K562 (cell line): Measurements from ENCODE around the gene C11orf52. TPM values are rescaled to one million over a fixed set of nuclear protein-coding genes. Genes with fewer than 3 reads are reported as not detected.

Experiments used
- ARHGAP35 ChIP-seq: fragments of 450-650 bp; IDR thresholded peaks from 2 replicates; pipeline ENCODE4 v1.6.1; 2018; ENCODE audit not compliant: partially characterized antibody
- CBFA2T3 ChIP-seq: fragments of 450-650 bp; IDR thresholded peaks from 2 replicates; pipeline ENCODE4 v1.6.1; 2017
- CCNT2 ChIP-seq: IDR thresholded peaks from 2 replicates; pipeline ENCODE4 v1.6.1; 2011; ENCODE audit warnings: borderline replicate concordance, low read depth, mild to moderate bottlenecking, moderate library complexity, mixed read lengths, low read length; ENCODE audit not compliant: insufficient read length; ENCODE audit errors: extremely low read depth
- DDX20 ChIP-seq: fragments of 450-650 bp; IDR thresholded peaks from 2 replicates; pipeline ENCODE4 v1.6.1; 2016; ENCODE audit warnings: missing genetic modification characterization, low read depth, mild to moderate bottlenecking, missing compliant biosample characterization, moderate library complexity
- HMG20A ChIP-seq: fragments of 450-650 bp; formaldehyde crosslinking; conservative IDR thresholded peaks from 2 replicates; pipeline ENCODE4 v1.4.0; 2020; ENCODE audit warnings: mild to moderate bottlenecking, mixed read lengths
- KHSRP ChIP-seq: fragments of 450-650 bp; IDR thresholded peaks from 2 replicates; pipeline ENCODE4 v1.6.1; 2017
- KLF16 ChIP-seq: IDR thresholded peaks from 2 replicates; pipeline ENCODE4 v1.6.1; 2016; ENCODE audit warnings: antibody characterized with exemption
- MAZ ChIP-seq, 2 experiments: fragments of 450-650 bp in 1 of 2; sonication (generic) in 1 of 2; formaldehyde crosslinking; IDR thresholded peaks in 1 of 2; conservative IDR thresholded peaks in 1 of 2; 2 replicates each; pipeline versions ENCODE4 v1.4.0 to v1.5.0; 2020; ENCODE audit warnings: mild to moderate bottlenecking in 1 of 2, missing genetic modification reagents in 1 of 2
- MCM7 ChIP-seq, 2 experiments: fragments of 450-650 bp; IDR thresholded peaks; 2 replicates each; pipeline ENCODE4 v1.6.1; 2016 to 2018
- MLLT1 ChIP-seq, 2 experiments: fragments of 450-650 bp; IDR thresholded peaks; 2 replicates each; pipeline ENCODE4 v1.6.1; 2016
- NONO ChIP-seq, 2 experiments: fragments of 200-400 bp in 1 of 2; fragments of 450-650 bp in 1 of 2; formaldehyde crosslinking in 1 of 2; IDR thresholded peaks; 2 replicates each; pipeline ENCODE4 v1.6.1; 2017; ENCODE audit warnings: low read depth in 2 of 2, mild to moderate bottlenecking in 2 of 2, moderate library complexity in 2 of 2, low read length in 1 of 2
- NRF1 ChIP-seq, 2 experiments: fragments of 450-650 bp; IDR thresholded peaks in 1 of 2; conservative IDR thresholded peaks in 1 of 2; 2 replicates each; pipeline ENCODE4 v1.6.1; 2014; ENCODE audit warnings: mild to moderate bottlenecking in 2 of 2
- POLR2A ChIP-seq: fragments of 450-650 bp; conservative IDR thresholded peaks from 2 replicates; pipeline ENCODE4 v1.6.1; 2016
- PRMT5 ChIP-seq: sonication (generic); formaldehyde crosslinking; IDR thresholded peaks from 2 replicates; pipeline ENCODE4 v1.5.0; 2020; ENCODE audit warnings: missing genetic modification reagents
- RBM17 ChIP-seq: fragments of 200-400 bp; formaldehyde crosslinking; IDR thresholded peaks from 2 replicates; pipeline ENCODE4 v1.6.1; 2017; ENCODE audit warnings: low read depth, mild to moderate bottlenecking, low read length, borderline replicate concordance
- SOX6 ChIP-seq: fragments of 450-650 bp; IDR thresholded peaks from 2 replicates; pipeline ENCODE4 v1.6.1; 2014; ENCODE audit warnings: mild to moderate bottlenecking
- STAT5A ChIP-seq: IDR thresholded peaks from 2 replicates; pipeline ENCODE4 v1.6.1; 2012; ENCODE audit warnings: low read length, inconsistent platforms, borderline replicate concordance
- TAF9B ChIP-seq: fragments of 450-650 bp; IDR thresholded peaks from 2 replicates; pipeline ENCODE4 v1.6.1; 2018; ENCODE audit warnings: mild to moderate bottlenecking; ENCODE audit not compliant: partially characterized antibody
- THRA ChIP-seq: fragments of 450-650 bp; IDR thresholded peaks from 2 replicates; pipeline ENCODE4 v1.6.1; 2017; ENCODE audit warnings: mild to moderate bottlenecking, moderate library complexity
- U2AF1 ChIP-seq: fragments of 200-400 bp; formaldehyde crosslinking; optimal IDR thresholded peaks from 2 replicates; pipeline ENCODE3; 2017; ENCODE audit warnings: mild to moderate bottlenecking, low read depth, low read length, moderate library complexity
- XRCC4 ChIP-seq: IDR thresholded peaks from one replicate; pipeline ENCODE4 v1.6.1; 2011; ENCODE audit not compliant: insufficient read depth, insufficient read length; ENCODE audit errors: extremely low read depth
- ZNF134 ChIP-seq: fragments of 250-450 bp; sonication (Bioruptor Pico); conservative IDR thresholded peaks from 2 replicates; pipeline ENCODE4 v1.4.0; 2020
- ZNF165 ChIP-seq: fragments of 250-450 bp; sonication (Bioruptor Pico); IDR thresholded peaks from 2 replicates; pipeline ENCODE4 v1.4.0; 2020; ENCODE audit warnings: borderline replicate concordance
- ZNF507 ChIP-seq: conservative IDR thresholded peaks from 2 replicates; pipeline ENCODE4 v1.6.1; 2017; ENCODE audit warnings: missing genetic modification characterization, missing compliant biosample characterization
- ZNF644 ChIP-seq: fragments of 200-800 bp; sonication (Bioruptor generic); IDR thresholded peaks from 2 replicates; pipeline ENCODE4 v1.6.1; 2016; ENCODE audit warnings: low read depth, missing genetic modification characterization, missing compliant biosample characterization
- ZNF830 ChIP-seq: fragments of 250-450 bp; sonication (Bioruptor Pico); IDR thresholded peaks from 2 replicates; pipeline ENCODE4 v1.5.0; 2021; ENCODE audit warnings: mild to moderate bottlenecking
- polyA plus RNA-seq, 8 experiments: library from polyadenylated mRNA; depleted of rRNA in 4 of 8; stranded (reverse) in 5 of 8; unstranded in 3 of 8; fragments of >200 nt; fragmentation: Nextera tagmentation in 2 of 8; fragmentation: Illumina TruSeq in 1 of 8; extraction: Ambion mirVana in 2 of 8; extraction: Trizol in 1 of 8; gene quantifications; 2 replicates each; pipeline versions ENCODE4 v1.2.1 to v1.2.3, GENCODE V29; 2011 to 2014; ENCODE audit warnings: inconsistent platforms in 1 of 8, missing spikeins in 1 of 8
- total RNA-seq, 7 experiments: library from RNA; depleted of rRNA in 6 of 7; stranded (reverse); fragments of >200 nt in 6 of 7; fragmentation: Illumina TruSeq in 2 of 7; extraction: Trizol in 2 of 7; gene quantifications; 2 replicates each; pipeline versions ENCODE4 v1.2.1 to v1.2.3, GENCODE V29; 2011 to 2021; ENCODE audit warnings: low replicate concordance in 1 of 7
- TF ChIP-seq, protein P1 (sequence below): fragments of 450-650 bp; conservative IDR thresholded peaks from 2 replicates; pipeline ENCODE4 v1.6.1; 2016; ENCODE audit warnings: missing genetic modification characterization, low read depth, mild to moderate bottlenecking, missing compliant biosample characterization, moderate library complexity

C11orf52 gene
- total and polyA plus RNA-seq, 9 of the 15 experiments (the other 6 are each of a cell fraction or from before 2014, with no cell fraction given) = 0.29 to 2.9 (median 1.0) TPM

DNA sequence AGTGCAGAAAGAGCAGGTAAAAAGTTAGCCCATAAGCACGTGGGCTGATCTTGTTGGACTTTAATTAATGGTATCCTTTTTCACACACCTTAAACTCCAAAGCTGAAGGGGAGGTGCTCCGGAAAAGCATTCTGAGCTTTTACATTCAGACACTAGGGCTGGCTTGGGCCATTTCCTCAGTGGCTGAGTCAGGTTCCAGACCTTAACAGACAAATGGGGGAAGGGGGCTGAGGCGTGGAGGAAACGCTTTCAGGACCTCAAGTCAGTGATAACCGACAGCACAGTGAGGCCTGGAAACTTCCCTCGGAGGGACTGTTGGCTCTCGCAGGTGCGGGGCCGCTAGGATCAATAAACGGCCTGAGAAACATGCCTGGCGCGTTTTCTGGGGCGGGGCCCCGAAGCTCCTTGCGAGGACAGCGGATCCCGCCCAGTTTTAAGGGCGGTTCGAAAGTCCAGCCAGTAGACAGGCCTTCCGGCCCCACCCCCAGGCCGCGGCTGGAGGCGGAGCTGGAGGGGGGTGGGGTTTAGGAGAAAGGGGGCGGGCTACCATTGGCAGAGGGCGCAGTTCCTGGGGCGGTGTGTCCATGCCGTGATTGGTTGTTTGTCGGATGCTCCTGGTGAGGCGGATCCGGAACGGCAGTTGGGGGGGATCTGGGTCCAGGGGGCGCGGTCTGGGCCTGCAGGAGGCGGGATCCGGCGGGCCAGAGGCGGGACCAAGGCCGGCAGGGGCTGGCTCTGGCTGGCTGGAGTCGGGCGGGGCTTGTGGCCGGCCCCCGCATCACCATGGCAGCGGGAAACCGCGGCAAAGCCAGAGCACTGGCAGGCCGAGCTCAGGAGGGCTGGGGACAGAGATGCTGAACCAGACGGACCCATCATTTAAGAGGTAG lies 8.0 kb downstream of the C11orf52 start (continued):
- TF ChIP-seq ARHGAP35 (no peak), TAF9B (no peak), ZNF134 (CRISPR knock-in tag) (peak; percentile 29; the same call in 1 of the 2 replicates), ZNF507 (tag) (no peak), HMG20A (CRISPR knock-in tag) (no peak), ZNF830 (CRISPR knock-in tag) (no peak), MAZ (CRISPR knock-in tag; conservative IDR thresholded peaks at IDR 0.05 in 1 of 2, IDR thresholded peaks at IDR 0.05 in 1 of 2) (peak; percentile 76 to 91), KHSRP (no peak), MCM7 (IDR thresholded peaks at IDR 0.05) (no peak), NONO (IDR thresholded peaks at IDR 0.05; ENCODE audit: low read depth in 2 of 2, low read length in 1 of 2) (no peak), RBM17 (no peak), POLR2A (peak; percentile 89), THRA (no peak), ZNF644 (tag) (no peak), KLF16 (peak; percentile 99), U2AF1 (no peak), CBFA2T3 (no peak), DDX20 (no peak), NRF1 (conservative IDR thresholded peaks at IDR 0.05 in 1 of 2, IDR thresholded peaks at IDR 0.05 in 1 of 2) (peak; percentile 31 to 46; a peak in 3 of 4 replicates), STAT5A (no peak), XRCC4 (no peak), SOX6 (no peak), MLLT1 (IDR thresholded peaks at IDR 0.05) (no peak; a peak in 1 of 4 replicates), ZNF165 (no peak), PRMT5 (no peak), CCNT2 (peak; percentile 70)
- TF ChIP-seq, protein P1, sequence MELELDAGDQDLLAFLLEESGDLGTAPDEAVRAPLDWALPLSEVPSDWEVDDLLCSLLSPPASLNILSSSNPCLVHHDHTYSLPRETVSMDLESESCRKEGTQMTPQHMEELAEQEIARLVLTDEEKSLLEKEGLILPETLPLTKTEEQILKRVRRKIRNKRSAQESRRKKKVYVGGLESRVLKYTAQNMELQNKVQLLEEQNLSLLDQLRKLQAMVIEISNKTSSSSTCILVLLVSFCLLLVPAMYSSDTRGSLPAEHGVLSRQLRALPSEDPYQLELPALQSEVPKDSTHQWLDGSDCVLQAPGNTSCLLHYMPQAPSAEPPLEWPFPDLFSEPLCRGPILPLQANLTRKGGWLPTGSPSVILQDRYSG (tag) = no peak; the same call in 1 of the 2 replicates
